Pancreas (tissue), 10 donors: ENCODE results near the gene FADS6. TPM values are rescaled to one million over a fixed set of nuclear protein-coding genes. Genes with fewer than 3 reads are reported as not detected.

ENCODE experiments used
- ATAC-seq, 4 donors: fragments of 200-7000 bp; cut with Tn5 transposase; one replicate each; pipeline versions ENCODE4 v1.8.0 to v1.9.1; 2020; ENCODE audit warnings: mild to moderate bottlenecking in 4 of 4, moderate library complexity in 4 of 4
- DNase-seq, 6 donors: peaks; one replicate each; pipeline ENCODE4 v3.0.0-alpha.2; 2020
- FAIRE-seq: peaks from 2 replicates; lab custom pipeline; 2012; peaks lifted over from hg19 to GRCh38; lab: Jason Lieb, UNC
- H3K27ac ChIP-seq, 4 donors: fragments of 200-600 bp; sonication (generic); 1 replicate in 3 of 4; 2 replicates in 1 of 4; pipeline versions ENCODE4 v1.5.0 to v1.8.0; 2020
- H3K27me3 ChIP-seq, 4 donors: fragments of 200-600 bp; one replicate each; pipeline ENCODE4 v1.8.0; 2021
- H3K36me3 ChIP-seq, 3 donors: fragments of 200-600 bp; sonication (generic) in 1 of 3; one replicate each; pipeline versions ENCODE4 v1.5.0 to v1.8.0; 2020 to 2021
- H3K4me1 ChIP-seq, 3 donors: fragments of 200-600 bp; one replicate each; pipeline ENCODE4 v1.8.0; 2021
- H3K4me3 ChIP-seq, 4 donors: fragments of 200-600 bp; sonication (generic) in 2 of 4; one replicate each; pipeline versions ENCODE4 v1.5.0 to v1.8.0; 2020 to 2021
- H3K9me3 ChIP-seq, 4 donors: fragments of 200-600 bp; one replicate each; pipeline ENCODE4 v1.8.0; 2021
- CTCF ChIP-seq, 4 donors: fragments of 200-600 bp; sonication (generic) in 3 of 4; IDR thresholded peaks; one replicate each; pipeline versions ENCODE4 v1.5.0 to v1.8.0; 2021; ENCODE audit warnings: antibody characterized with exemption in 4 of 4
- WGBS, 2 donors: extraction: QIAGEN DNeasy Blood & Tissue Kit; methylation state at CpG; one replicate each; pipeline ENCODE4 v1.1.7; 2013; 5-methylcytosine and 5-hydroxymethylcytosine counted together
- intact Hi-C, 3 donors: fragments of 100-400 bp; cut with DNase I; formaldehyde crosslinking; loops; one replicate each; pipeline versions ENCODE4 v1.11.1 to v1.14.2; 2022
- polyA plus RNA-seq, 2 donors: library from polyadenylated mRNA; stranded (reverse); fragments of 200-250 nt; gene quantifications; one replicate each; pipeline ENCODE4 v1.2.3, GENCODE V29; 2013
- total RNA-seq, 6 donors: library from RNA; stranded (reverse); fragmentation: NEBNext Ultra II Directional in 4 of 6; extraction: Animal tissue kit (Norgen Biotek cat#: 25700) in 4 of 6; gene quantifications; one replicate each; pipeline versions ENCODE4 v1.2.1 to v1.2.4, GENCODE V29; 2021 to 2023
- donor health status: healthy with polysubstance abuse.
- donor health status: DM: no; HTN: no; CAD: no; lungs with moderate emphysema.
- donor health status: DM: no; HTN: no; CAD: no.
- donor health status: control.
- donor health status: control.
- donor health status: Bipolar disorder and iron deficiency.
- donor health status: DM: yes; HTN: yes; CAD: no.
- donor health status: DM: no; HTN: no; CAD: no.
- donor health status: DM: no; HTN: no; CAD: no.
- donor health status: DM: yes; HTN: yes; CAD: no.

The FADS6 gene
- total and polyA plus RNA-seq, 8 donors = 0.07 to 0.16 TPM; not detected in 6

GRCh38 chr17:74930535-74931036 lies 37.2 kb upstream of the FADS6 start:
- ATAC-seq (no peak), DNase-seq (no peak), FAIRE-seq (no peak)
- Histone ChIP-seq H3K27ac (no peak overlapping the region), H3K27me3 (peaks cover 0 to 3% (median 0%) of the 10 kb centered on the region in 4 donors), H3K4me3 (no peak overlapping the region), H3K36me3 (no peaks in the 10 kb centered on the region), H3K9me3 (no peaks in the 10 kb centered on the region), H3K4me1 (no peaks in the 10 kb centered on the region)
- intact Hi-C loops = no loop called here
- WGBS, 2 donors = 78 to 88% methylated on average over 24 of the region's 24 CpGs
- no peak for TF ChIP-seq CTCF (IDR thresholded peaks at IDR 0.05)

- Histone ChIP-seq H3K36me3 (no peaks in the 10 kb centered on the region), H3K4me3 (no peak overlapping the region), H3K27me3 (peaks cover 0 to 11% (median 3%) of the 10 kb centered on the region in 4 donors), H3K9me3 (no peaks in the 10 kb centered on the region), H3K4me1 (peaks cover under 1 to 8% (median 4%) of the 10 kb centered on the region in 3 donors), H3K27ac (no peak overlapping the region)
- intact Hi-C loops = no loop called here
- no peak for DNase-seq
- no peak for ATAC-seq
- WGBS, 2 donors = 64 to 68% methylated on average over 6 of the region's 6 CpGs
- TF ChIP-seq CTCF (IDR thresholded peaks at IDR 0.05) = no peak
- no peak for FAIRE-seq
Measured at GRCh38 chr17:74928786-74929185, 35.4 kb upstream of the FADS6 start.

- Histone ChIP-seq H3K9me3 (no peaks in the 10 kb centered on the region), H3K4me3 (no peak overlapping the region), H3K27me3 (peaks cover 0 to 11% (median 4%) of the 10 kb centered on the region in 4 donors), H3K27ac (no peak overlapping the region), H3K36me3 (no peaks in the 10 kb centered on the region), H3K4me1 (peaks cover 5 to 12% (median 8%) of the 10 kb centered on the region in 3 donors)
- DNase-seq = no peak
- no peak for TF ChIP-seq CTCF (IDR thresholded peaks at IDR 0.05)
- intact Hi-C loops = no loop called here
- FAIRE-seq = no peak
- no peak for ATAC-seq
- WGBS, 2 donors = 62 to 65% methylated on average over 3 of the region's 3 CpGs
Measured at GRCh38 chr17:74925242-74925641, 31.8 kb upstream of the FADS6 start.

- H3K27me3 ChIP-seq = peaks cover 0 to 11% (median 4%) of the 10 kb centered on the region in 4 donors
- H3K36me3 ChIP-seq = no peaks in the 10 kb centered on the region
- FAIRE-seq (no peak), DNase-seq (peak in 1 of 6 donors; percentile 67), ATAC-seq (peak in 2 of 4 donors; percentile 22 to 27)
- TF ChIP-seq CTCF (IDR thresholded peaks at IDR 0.05) = no peak
- 3 to 4% methylated on average over 54 of the region's 54 CpGs for WGBS, 2 donors
- intact Hi-C loops = no loop called here
- peak within 1 kb of the TSS in 2 of 4 donors; percentile 35 to 46 for H3K4me3 ChIP-seq
- H3K27ac ChIP-seq = no peak within 1 kb of the TSS
- peaks cover 5 to 12% (median 8%) of the 10 kb centered on the region in 3 donors for H3K4me1 ChIP-seq
- no peaks in the 10 kb centered on the region for H3K9me3 ChIP-seq
Measured at GRCh38 chr17:74924250-74924948, 31.0 kb upstream of the FADS6 start, which contains the start of gene OTOP2. TSS of gene OTOP2 (plus strand) at chr17:74924273. CDS start at chr17:74924633, 360 bp downstream.
